GM19099 (cell line): ENCODE data around the gene GALP.

Source experiments
- POLR2A ChIP-seq: IDR thresholded peaks from 3 replicates; pipeline ENCODE4 v1.6.1; 2011; ENCODE audit warnings: low read depth; ENCODE audit not compliant: insufficient read length; ENCODE audit errors: extremely low read depth

GALP gene

DNA sequence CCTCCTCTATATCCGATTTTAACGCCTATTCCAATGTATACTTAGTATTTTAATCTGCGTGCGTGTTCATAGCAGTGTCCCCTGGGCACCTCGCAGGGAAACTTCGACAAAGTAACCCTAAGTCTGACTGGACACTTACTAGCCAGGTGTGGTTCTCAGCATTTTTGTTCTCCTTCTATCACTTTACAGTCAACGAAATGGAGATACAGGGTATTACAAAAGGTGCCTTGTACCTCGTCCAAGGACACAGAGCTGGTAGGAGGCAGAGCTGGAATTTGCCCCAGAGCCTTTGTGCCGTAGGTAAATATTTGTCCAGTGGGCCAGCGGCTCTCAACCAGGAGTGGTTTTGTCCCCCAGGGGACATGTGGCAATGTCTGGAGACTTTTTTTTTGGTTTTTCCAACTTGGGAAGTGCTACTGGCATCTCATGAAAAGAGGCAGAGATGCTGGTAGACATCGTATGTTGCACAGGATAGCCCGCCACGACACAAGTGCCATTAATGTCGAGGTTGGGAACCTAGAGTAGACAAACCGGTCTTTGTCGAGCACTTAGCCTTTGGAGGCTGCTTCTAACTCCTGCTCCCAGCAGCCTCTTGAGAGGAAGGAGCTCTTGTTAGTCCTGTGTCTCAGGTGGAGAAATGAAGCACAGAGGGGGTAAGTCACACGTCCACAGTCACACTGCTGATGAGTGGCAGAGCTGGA lies 33.6 kb upstream of the GALP start:
- TF ChIP-seq POLR2A = no peak

DNA sequence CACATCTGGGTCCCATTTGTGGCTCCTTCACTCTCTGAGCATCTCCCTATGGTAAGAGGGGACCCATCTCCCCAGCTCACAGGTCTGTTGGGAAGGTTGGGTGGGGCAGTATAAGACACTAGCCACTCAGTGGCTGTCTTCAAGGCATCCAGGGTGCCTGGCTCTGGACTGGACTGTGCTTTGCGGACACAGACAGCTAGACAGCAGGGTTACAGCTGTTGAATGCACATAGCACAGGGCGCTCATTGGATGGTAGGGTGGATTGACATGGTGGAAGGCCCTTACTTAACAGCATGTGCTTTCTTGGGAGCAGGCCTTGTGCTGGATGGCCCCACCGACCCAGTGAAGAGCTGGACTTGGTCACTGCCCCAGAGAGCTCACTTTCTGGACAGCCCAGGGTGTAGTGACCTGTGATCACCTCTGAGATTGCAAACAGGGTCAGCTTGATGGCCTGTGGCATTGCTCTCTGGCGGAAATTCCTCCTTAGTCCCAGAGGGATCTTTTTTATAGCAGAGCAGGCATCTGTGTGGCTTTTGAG lies 32.8 kb upstream of the GALP start:
- no peak for TF ChIP-seq POLR2A

GRCh38 chr19:56144376-56144775 lies 31.4 kb upstream of the GALP start:
- TF ChIP-seq POLR2A = no peak

DNA sequence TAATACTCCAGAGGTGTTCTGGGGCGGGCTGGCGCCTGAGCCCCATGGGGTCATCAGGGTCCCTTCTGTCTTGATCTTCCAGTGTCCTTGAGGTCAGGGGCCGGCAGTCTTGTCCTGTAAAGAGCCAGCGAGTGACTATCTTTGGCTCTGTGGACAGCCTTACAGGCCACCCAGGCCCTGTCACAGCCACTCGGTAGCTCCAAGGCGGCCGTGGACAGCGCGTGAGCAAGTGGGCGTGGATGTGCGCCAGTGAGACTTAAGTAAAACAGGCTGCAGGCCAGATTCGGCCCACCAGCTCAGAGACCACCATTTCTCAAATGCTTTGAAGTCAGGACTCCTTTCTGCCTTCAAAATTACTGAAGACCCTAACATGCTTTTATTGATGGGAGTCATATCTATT lies 31.0 kb upstream of the GALP start:
- no peak for TF ChIP-seq POLR2A

- no peak for TF ChIP-seq POLR2A
Observed at GRCh38 chr19:56145698-56146097, 30.1 kb upstream of the GALP start.

GRCh38 chr19:56146904-56147303 lies 28.9 kb upstream of the GALP start:
- no peak for TF ChIP-seq POLR2A

- TF ChIP-seq POLR2A = no peak
Observed at GRCh38 chr19:56147307-56147706, 28.5 kb upstream of the GALP start.

DNA sequence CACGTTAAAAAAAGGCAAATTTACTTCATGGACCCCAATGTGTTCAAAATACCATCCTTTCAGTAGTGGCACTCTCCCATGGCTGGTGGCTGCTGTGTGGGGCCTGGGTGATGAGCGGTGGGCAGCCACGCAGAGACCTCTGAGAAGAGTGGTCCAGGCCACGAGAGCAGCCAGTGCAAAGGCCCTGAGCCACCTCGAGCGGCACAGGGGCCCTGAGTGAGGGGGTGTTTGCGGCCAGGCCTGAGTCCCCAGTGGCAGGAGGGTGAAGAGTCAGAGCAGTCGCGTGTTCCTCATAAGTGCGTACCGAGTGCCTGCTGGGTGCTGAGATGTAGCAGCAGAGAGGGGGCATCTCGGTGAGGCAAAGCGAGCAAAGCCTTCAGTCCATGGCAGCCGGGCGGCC lies 27.7 kb upstream of the GALP start:
- no peak for TF ChIP-seq POLR2A

DNA sequence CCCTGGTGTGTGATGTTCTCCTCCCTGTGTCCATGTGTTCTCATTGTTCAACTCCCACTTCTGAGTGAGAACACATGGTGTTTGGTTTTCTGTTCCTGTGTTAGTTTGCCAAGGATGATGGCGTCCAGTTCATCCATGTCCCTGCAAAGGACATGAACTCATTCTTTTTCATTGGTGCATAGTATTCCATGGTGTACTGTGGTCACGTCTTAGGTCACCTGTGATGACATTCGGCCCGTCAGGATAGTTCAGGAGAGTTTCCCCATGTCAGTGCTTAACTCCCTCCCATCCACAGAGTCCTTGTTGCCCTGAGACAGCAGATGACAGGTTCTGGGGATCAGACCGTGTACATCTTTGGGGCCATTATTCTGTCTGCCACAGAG lies 26.2 kb upstream of the GALP start:
- TF ChIP-seq POLR2A = no peak

GRCh38 chr19:56150358-56150757 lies 25.4 kb upstream of the GALP start:
- TF ChIP-seq POLR2A = no peak

DNA sequence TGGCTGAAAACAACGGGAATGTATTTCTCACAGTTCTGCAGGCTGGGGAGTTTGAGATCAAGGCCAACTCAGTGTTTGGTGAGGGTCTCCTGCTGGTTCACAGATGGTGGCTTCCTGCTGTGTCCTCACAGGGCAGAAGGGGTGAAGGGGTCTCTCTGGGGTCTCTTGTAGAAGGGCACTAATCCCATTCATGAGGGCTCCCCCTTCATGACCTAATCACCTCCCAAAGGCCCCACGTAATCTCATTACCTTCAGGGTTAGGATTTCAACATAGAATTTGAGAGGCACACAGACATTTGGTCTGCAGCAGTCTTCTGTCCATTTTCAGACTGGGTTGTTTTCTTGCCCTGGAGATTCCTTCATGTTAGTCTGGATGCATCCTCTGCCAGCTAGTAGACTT lies 23.2 kb upstream of the GALP start:
- TF ChIP-seq POLR2A = no peak

- no peak for TF ChIP-seq POLR2A
Observed at GRCh38 chr19:56153507-56153906, 22.3 kb upstream of the GALP start.

DNA sequence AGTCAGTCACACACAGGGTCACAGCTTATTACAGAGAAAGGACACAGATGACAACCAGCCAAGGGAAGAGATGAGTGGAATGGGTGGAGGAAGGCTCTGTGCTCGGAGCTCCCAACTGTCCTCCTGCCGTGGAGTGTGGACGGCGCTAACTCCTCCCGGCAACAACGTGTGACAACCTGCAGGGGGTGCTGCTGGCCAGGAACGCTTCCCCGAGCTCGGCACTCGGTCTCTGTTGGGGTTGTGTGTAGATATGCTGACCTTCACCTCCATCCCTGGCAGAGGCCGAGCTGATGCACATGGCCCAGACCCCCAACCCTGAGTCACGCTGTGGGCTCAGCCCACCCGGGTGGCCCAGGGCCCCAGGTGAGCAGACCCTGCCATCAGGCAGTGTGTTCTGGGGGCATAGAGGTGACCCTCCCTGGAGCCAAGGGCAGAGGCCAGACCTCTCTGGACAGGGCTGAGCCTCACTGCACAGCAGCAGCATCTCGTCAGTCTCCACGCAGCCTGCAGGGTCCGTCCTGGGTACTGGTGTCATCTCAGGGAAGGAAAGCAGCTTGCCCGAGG lies 20.6 kb upstream of the GALP start:
- TF ChIP-seq POLR2A = no peak

- no peak for TF ChIP-seq POLR2A
Observed at GRCh38 chr19:56156768-56157167, 19.0 kb upstream of the GALP start.

DNA sequence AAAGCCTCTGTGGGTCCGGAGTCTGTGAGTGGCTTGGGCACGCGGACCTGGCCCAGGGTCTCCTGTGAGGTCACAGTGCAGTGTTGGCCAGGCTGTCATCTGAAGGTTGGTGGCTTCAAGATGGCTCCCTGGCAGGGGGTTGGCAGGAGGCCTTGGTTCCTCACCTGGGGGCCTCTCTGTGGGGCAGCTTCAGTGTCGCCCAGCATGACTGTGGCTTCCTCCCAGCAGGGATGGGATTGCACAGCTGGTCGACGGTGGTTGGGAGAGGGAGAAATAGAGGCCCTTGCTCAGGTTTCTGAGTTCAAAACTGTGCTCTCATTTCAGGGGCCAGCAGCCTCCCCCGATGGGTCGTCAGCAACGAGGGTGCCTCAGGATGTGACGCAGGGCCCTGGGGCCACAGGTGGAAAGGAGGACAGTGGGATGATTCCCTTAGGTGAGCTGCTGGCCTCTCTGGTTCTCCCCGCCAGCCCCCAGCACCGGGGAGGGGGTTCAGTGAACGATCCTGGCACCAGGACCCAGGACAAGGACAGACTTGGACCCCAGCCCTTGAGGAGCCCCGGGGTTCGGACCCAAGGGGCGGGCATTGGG lies 17.5 kb upstream of the GALP start:
- TF ChIP-seq POLR2A = no peak

GRCh38 chr19:56159009-56159559 lies 16.7 kb upstream of the GALP start:
- no peak for TF ChIP-seq POLR2A

- no peak for TF ChIP-seq POLR2A
Observed at GRCh38 chr19:56159622-56160271, 16.1 kb upstream of the GALP start.
